ENCODE data around the gene TMC6.
"Not testable (repeated sequence)": the region's sequence is repeated elsewhere in the genome, so short reads cannot be mapped to it uniquely, and the experiment has no call there.

The TMC6 gene

GRCh38 chr17:78154903-78155811 lies 26.6 kb upstream of the TMC6 start:
- no peak for DNase-seq

GRCh38 chr17:78151514-78152008 lies 23.0 kb upstream of the TMC6 start:
- no peak for DNase-seq

DNA sequence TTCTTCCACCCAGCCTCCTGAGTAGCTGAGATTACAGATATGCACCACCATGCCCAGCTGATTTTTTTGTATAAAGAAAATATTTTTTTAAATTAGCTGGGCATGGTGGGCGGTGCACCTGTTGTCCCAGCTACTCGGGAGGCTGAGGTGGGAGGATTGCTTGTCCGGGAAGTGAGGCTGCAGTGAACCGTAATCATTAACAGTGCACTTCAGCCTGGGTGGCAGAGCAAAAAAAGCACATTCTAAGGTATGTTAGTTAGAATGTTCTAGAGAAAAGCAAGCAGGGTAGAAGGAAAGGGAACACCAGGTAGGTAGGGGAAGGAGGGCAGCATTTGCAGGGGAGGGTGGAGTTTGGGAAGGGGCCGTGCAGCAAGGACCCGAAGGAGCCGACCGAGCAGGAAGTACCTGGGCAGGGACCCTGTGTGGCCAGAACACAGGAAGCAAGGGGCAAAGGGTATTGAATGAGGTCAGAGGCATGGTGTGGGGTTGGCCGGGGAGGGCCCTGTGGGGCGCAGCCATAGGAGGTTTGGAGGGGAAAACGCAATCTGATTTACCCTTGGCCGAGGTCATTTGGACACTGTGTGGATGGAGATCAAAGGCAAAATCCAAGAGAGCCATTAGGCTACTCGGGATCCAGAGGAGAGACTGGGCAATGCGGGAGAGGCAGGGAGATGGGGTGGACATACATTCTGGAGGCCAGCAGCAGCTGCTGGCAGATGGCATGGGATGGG lies 19.9 kb upstream of the TMC6 start:
- DNase-seq: no peak

DNA sequence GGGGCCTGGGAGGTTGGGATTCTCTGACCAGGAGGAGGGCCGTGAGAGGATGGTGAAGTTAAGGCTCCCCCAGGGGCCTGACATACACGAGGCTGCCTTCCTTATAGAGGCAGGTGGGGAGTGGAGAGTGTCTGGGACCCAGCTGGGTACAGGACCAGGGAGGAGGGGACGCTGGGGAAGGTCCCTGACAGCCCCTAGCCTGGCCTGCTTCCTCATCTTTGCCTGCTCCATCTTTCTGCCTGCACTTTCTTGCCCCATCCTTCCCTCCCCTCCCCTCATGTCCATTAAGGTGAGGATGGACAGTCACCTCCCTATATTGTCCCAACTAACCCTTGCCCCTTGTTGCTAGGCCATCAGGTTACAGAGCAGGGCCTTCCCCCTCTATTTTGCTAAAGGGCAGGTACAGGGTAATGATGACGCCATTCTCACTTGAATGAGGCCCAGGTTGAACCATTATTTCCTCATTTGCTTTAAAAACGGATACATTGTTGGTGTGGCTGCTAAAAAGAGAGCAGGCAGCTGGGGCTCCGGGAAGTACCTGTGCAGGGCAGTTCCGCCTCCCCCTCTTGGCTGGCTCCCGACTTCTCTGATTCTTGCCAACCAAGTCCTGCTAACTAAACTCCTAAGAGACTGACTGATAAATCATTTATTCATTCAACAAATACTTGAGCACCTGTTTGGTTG lies 18.9 kb upstream of the TMC6 start:
- DNase-seq: no peak

GRCh38 chr17:78146881-78147280 lies 18.3 kb upstream of the TMC6 start:
- no peak for DNase-seq

- DNase-seq: no peak
These were observed 17.9 kb upstream of the TMC6 start for GRCh38 chr17:78146471-78146869.

DNA sequence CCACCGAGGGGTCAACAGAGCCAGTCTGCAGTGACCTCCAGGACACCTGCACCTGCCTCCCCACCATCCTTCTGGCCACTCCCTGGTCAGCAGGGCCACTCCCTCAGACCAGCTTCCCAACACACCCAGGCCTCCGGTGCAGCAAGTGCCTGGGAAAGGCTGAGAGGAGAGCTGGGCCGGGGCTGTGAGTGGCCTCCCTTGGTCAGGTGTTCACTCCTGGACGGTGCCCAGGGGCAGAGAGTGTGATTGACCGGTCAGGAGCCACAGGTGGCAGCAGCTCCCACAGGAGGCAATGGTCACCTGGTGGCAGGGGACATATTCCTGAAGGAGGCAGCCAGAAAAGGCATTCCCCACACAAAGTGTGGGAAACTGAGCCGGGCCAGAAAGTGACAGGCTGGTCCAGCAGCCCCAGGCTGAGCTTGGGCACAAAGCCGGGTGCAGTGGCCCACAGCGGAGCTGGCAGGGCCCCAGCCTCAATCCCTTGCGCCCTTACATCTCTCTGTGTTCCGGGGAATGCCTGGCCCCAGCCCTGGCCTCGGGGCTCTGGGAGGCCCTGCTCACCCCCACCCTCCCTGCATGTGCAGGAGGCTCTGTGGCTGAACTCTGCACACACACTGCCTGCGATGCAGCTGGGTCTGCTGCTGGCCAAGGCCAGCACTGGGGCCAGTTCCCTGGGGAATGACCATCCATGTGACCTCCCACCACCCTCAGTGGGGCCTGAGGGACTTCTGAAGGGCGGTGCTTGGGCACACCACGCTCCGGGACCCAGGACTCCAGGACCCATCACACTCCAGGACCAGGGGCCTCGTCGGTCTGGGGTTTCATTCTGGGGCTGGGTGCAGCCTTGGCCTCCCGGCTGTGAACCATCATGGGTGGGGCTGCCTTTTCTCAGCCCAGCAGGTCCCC lies 16.4 kb upstream of the TMC6 start:
- DNase-seq: no peak

DNA sequence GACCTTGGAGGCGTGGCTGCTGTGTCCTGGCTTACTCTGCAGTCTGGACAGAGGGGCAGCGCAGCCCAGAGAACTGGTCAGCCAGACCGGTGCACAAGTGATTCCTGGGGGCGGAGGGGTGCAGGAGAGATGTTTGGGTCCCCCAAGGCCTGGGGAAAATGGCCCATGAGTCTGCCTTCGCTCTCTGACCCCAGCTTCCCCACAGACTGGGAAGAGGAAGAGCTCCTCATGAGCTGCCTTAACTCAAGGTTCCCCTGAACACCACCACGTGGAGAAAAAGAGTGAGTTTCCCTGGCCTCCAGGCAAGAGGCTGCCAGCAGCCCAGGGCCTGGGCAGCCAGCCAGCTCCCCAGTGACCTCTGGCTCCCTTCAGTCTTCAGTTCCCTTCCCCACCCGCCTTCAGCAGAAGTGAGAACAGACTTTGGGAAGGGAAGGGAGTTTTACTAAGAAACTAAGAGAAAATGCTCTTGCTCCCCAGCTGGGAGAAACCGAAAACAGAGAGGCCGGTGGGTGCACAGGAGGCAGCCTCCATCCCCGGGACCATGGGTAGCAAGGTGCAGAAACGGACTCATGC lies 15.7 kb upstream of the TMC6 start:
- no peak for DNase-seq

GRCh38 chr17:78143214-78144146 lies 14.9 kb upstream of the TMC6 start:
- DNase-seq: no peak

- DNase-seq: peak; percentile 64
These were observed 13.7 kb upstream of the TMC6 start for GRCh38 chr17:78142119-78142861.

DNA sequence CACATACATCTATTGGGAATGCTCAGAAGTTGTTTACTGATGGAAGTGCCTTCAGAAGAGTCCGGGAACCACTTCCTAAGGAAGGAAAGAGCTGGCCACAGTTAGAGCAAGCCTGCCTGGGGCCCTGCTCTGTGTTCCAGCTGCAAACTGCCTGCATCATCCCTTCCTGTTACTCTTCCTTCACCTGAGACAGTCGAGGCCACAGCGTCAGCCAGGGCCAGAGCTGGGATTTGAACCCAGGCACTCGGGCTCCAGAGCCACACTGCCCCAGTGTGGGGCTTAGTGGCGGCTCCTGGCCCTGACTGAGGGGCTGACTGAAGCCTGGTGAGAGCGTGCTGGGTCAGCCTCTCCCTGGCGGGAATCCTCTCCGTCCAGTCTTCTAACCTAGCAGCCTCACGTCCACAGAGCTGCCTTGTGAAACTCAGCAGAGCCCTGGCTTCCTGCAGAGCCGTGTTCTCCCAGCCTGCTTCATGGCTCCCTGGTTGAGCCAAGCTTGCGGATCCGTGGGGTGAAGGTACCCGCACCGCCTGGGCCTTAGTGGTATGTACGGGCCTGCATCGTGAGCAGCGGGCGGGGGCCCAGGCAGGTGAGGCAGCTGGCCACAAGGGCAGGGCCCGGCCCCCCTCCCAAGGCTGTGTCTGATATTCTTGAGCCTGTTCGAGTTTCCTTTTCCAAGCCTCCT lies 13.0 kb upstream of the TMC6 start:
- no peak for DNase-seq

DNA sequence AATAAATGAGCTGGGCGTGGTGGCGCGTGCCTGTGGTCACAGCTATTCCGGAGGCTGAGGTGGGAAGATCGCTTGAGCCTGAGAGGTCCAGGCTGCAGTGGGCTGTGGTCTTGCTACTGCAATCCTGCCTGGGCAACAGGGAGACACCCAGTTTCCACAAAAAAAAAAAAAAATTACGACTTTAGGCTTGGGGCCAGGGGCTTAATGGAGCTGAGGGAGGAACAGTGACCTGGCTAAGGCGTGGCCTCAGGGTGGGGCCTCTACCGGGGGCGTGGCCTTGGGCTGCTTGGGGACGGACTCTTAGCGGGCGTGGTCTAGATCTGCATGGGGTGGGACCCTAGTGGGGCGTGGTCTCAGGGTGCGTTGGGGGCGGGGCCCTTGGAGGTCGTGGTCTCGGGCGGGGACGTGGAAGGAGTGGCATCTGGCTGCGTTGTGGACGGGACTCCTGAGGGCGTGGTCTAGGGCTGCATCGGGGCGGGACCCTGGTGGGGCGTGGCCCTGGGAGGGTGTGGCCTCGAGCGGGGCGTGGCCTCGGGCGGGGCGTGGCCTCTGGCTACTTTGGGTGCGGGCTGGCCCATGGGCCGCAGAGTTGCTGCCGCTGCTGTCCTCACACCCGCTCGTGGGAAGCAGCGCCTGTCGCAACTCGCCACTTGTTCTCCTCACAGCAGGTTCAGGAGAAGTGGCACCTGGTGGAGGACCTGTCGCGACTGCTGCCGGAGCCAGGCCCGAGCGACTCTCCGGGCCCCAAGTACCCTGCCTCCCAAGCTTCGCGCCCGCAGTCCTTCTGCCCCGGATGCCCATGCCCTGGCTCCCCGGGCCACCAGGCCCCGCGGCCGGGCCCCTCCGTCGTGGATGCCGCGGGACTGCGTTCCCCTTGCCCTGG lies 11.9 kb upstream of the TMC6 start:
- peak; percentile 94 for DNase-seq

GRCh38 chr17:78139861-78140168 lies 11.3 kb upstream of the TMC6 start:
- not testable (repeated sequence) for DNase-seq

- no peak for DNase-seq
These were observed 9.9 kb upstream of the TMC6 start for GRCh38 chr17:78138204-78139060.

DNA sequence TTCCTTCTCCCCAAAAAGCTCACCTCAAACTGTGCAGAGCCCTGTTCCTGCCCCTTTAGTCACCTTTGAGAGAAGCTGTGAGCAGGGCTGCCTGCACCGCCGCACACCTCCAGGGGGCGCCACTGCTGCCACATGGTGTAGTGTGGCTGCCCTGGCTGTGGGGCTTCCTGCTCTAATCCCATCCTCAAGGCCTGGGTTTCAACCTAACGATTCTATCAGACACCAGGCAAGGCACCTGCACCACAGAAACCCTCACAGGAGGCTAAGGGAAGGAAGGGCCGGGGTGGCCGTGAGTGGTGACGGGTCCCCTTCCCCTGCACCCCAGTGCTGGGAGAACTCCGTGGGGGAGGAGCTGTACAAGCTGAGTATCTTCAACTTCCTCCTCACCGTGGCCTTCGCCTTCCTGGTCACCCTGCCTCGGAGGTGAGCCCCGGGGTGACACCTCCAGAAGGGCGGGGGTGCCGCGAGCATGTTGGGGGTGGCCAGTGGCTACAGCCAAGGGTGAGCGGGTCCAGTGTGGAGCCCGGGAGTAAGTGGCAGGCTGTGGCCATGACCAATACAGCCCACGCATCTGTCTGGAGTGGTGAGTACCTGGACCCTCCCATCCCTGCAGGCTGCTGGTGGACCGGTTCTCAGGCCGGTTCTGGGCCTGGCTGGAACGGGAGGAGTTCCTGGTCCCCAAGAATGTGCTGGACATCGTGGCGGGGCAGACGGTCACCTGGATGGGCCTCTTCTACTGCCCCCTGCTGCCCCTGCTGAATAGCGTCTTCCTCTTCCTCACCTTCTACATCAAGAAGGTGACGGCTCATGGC lies 9.0 kb upstream of the TMC6 start:
- no peak for DNase-seq

GRCh38 chr17:78135858-78136500 lies 7.4 kb upstream of the TMC6 start:
- DNase-seq: no peak
